K562 (cell line): ENCODE measurements around the gene LY6G6C. TPM values are rescaled to one million over a fixed set of nuclear protein-coding genes. Genes with fewer than 3 reads are reported as not detected.

Experiments
- CREB3 ChIP-seq: fragments of 450-650 bp; conservative IDR thresholded peaks from 2 replicates; pipeline ENCODE4 v1.6.1; 2016; ENCODE audit warnings: missing genetic modification characterization, low read depth, mild to moderate bottlenecking, missing compliant biosample characterization, moderate library complexity
- FOXK1 ChIP-seq: sonication (generic); formaldehyde crosslinking; IDR thresholded peaks from 2 replicates; pipeline ENCODE4 v1.8.0; 2022; ENCODE audit warnings: missing genetic modification reagents, mild to moderate bottlenecking, borderline replicate concordance
- FOXO4 ChIP-seq: fragments of 450-650 bp; formaldehyde crosslinking; IDR thresholded peaks from 2 replicates; pipeline ENCODE4 v1.4.0; 2020; ENCODE audit warnings: mild to moderate bottlenecking, moderate library complexity
- FOXP4 ChIP-seq: sonication (generic); formaldehyde crosslinking; IDR thresholded peaks from 2 replicates; pipeline ENCODE4 v1.8.0; 2022; ENCODE audit warnings: mild to moderate bottlenecking, missing genetic modification reagents, borderline replicate concordance
- L3MBTL2 ChIP-seq: fragments of 450-650 bp; IDR thresholded peaks from 2 replicates; pipeline ENCODE4 v1.6.1; 2016; ENCODE audit warnings: mild to moderate bottlenecking, moderate library complexity
- NFE2L1 ChIP-seq: fragments of 450-650 bp; IDR thresholded peaks from 2 replicates; pipeline ENCODE4 v1.6.1; 2016; ENCODE audit warnings: missing genetic modification characterization, low read depth, mild to moderate bottlenecking, missing compliant biosample characterization, moderate library complexity, borderline replicate concordance
- PCBP1 ChIP-seq: fragments of 200-400 bp; formaldehyde crosslinking; IDR thresholded peaks from 2 replicates; pipeline ENCODE4 v1.6.1; 2018; ENCODE audit warnings: mild to moderate bottlenecking, low read depth, low read length; ENCODE audit not compliant: poor library complexity, severe bottlenecking
- POLR2AphosphoS2 ChIP-seq: IDR thresholded peaks from 2 replicates; pipeline ENCODE4 v1.6.1; 2012; ENCODE audit warnings: low read length, improper control_type of control experiment
- PTRF ChIP-seq: fragments of 450-650 bp; IDR thresholded peaks from 2 replicates; pipeline ENCODE4 v1.6.1; 2016; ENCODE audit warnings: mild to moderate bottlenecking, missing genetic modification characterization, missing compliant biosample characterization
- TEAD1 ChIP-seq, 2 experiments: fragments of 450-650 bp in 1 of 2; sonication (generic) in 1 of 2; formaldehyde crosslinking; IDR thresholded peaks; 2 replicates each; pipeline versions ENCODE4 v1.4.0 to v1.8.0; 2020 to 2022; ENCODE audit warnings: mild to moderate bottlenecking in 2 of 2, missing genetic modification reagents in 1 of 2
- THRB ChIP-seq: fragments of 450-650 bp; formaldehyde crosslinking; conservative IDR thresholded peaks from 2 replicates; pipeline ENCODE4 v1.4.0; 2022; ENCODE audit warnings: mild to moderate bottlenecking, missing genetic modification characterization
- TOE1 ChIP-seq, 2 experiments: fragments of 450-650 bp in 1 of 2; sonication (generic) in 1 of 2; formaldehyde crosslinking in 1 of 2; IDR thresholded peaks; 2 replicates each; pipeline versions ENCODE4 v1.7.1 to v1.8.0; 2016 to 2022; ENCODE audit warnings: borderline replicate concordance in 2 of 2, mild to moderate bottlenecking in 2 of 2, antibody characterized with exemption in 1 of 2, inconsistent platforms in 1 of 2, low read depth in 1 of 2, missing genetic modification reagents in 1 of 2, moderate library complexity in 1 of 2
- ZBTB17 ChIP-seq: fragments of 450-650 bp; formaldehyde crosslinking; IDR thresholded peaks from 2 replicates; pipeline ENCODE4 v1.4.0; 2020; ENCODE audit warnings: mild to moderate bottlenecking
- ZKSCAN1 ChIP-seq: fragments of 150-350 bp; IDR thresholded peaks from 2 replicates; pipeline ENCODE4 v1.6.1; 2016; ENCODE audit warnings: low read depth, low read length
- ZNF263 ChIP-seq: sonication (generic); formaldehyde crosslinking; IDR thresholded peaks from 2 replicates; pipeline ENCODE4 v1.8.0; 2022; ENCODE audit warnings: mild to moderate bottlenecking, missing genetic modification reagents, borderline replicate concordance
- ZNF311 ChIP-seq: fragments of 250-450 bp; sonication (Bioruptor Pico); IDR thresholded peaks from 2 replicates; pipeline ENCODE4 v1.4.0; 2020; ENCODE audit warnings: mild to moderate bottlenecking, moderate library complexity
- ZNF324 ChIP-seq: fragments of 250-450 bp; sonication (Bioruptor Pico); IDR thresholded peaks from 2 replicates; pipeline ENCODE4 v1.4.0; 2020; ENCODE audit warnings: mild to moderate bottlenecking
- ZNF707 ChIP-seq: fragments of 250-450 bp; sonication (Bioruptor Pico); conservative IDR thresholded peaks from 2 replicates; pipeline ENCODE4 v1.8.0; 2022; ENCODE audit warnings: inconsistent platforms, mild to moderate bottlenecking, moderate library complexity
- ZNF740 ChIP-seq, 3 experiments: fragments of 200-800 bp in 1 of 3; sonication (Bioruptor generic) in 1 of 3; sonication (generic) in 1 of 3; formaldehyde crosslinking in 1 of 3; IDR thresholded peaks; 2 replicates each; pipeline versions ENCODE4 v1.6.1 to v1.8.0; 2016 to 2022; ENCODE audit warnings: mild to moderate bottlenecking in 2 of 3, missing compliant biosample characterization in 2 of 3, missing genetic modification characterization in 2 of 3, missing genetic modification reagents in 1 of 3
- polyA plus RNA-seq, 8 experiments: library from polyadenylated mRNA; depleted of rRNA in 4 of 8; stranded (reverse) in 5 of 8; unstranded in 3 of 8; fragments of >200 nt; fragmentation: Nextera tagmentation in 2 of 8; fragmentation: Illumina TruSeq in 1 of 8; extraction: Ambion mirVana in 2 of 8; extraction: Trizol in 1 of 8; gene quantifications; 2 replicates each; pipeline versions ENCODE4 v1.2.1 to v1.2.3, GENCODE V29; 2011 to 2014; ENCODE audit warnings: inconsistent platforms in 1 of 8, missing spikeins in 1 of 8
- total RNA-seq, 7 experiments: library from RNA; depleted of rRNA in 6 of 7; stranded (reverse); fragments of >200 nt in 6 of 7; fragmentation: Illumina TruSeq in 2 of 7; extraction: Trizol in 2 of 7; gene quantifications; 2 replicates each; pipeline versions ENCODE4 v1.2.1 to v1.2.3, GENCODE V29; 2011 to 2021; ENCODE audit warnings: low replicate concordance in 1 of 7

Gene LY6G6C
- total and polyA plus RNA-seq, 9 of the 15 experiments (the other 6 are each of a cell fraction or from before 2014, with no cell fraction given), result 0.06 to 0.20 TPM; not detected in 7

- no peak for TF ChIP-seq ZNF263 (CRISPR knock-in tag)
- peak; percentile 9; the same call in 1 of the 2 replicates for TF ChIP-seq PTRF (tag)
- peak; percentile 78; the same call in 1 of the 2 replicates for TF ChIP-seq FOXP4
- no peak for TF ChIP-seq PCBP1
- TF ChIP-seq TOE1 (IDR thresholded peaks at IDR 0.05; ENCODE audit: borderline replicate concordance), result no peak
- peak; percentile 48; the same call in 1 of the 2 replicates for TF ChIP-seq TOE1 (CRISPR knock-in tag; IDR thresholded peaks at IDR 0.05; ENCODE audit: borderline replicate concordance, low read depth)
- TF ChIP-seq FOXO4, result 0 out of 2 replicates have a peak, but pooled peaks have one; percentile 80
- TF ChIP-seq THRB (CRISPR knock-in tag), result 0 out of 2 replicates have a peak, but pooled peaks have one; percentile 14
- peak; percentile 9 to 69; a peak in 2 of 4 replicates for TF ChIP-seq TEAD1 (CRISPR knock-in tag; IDR thresholded peaks at IDR 0.05)
- TF ChIP-seq FOXK1 (CRISPR knock-in tag), result peak; percentile 6; the same call in 1 of the 2 replicates
- no peak; the same call in 1 of the 2 replicates for TF ChIP-seq ZNF324 (CRISPR knock-in tag)
- TF ChIP-seq ZNF740 (CRISPR knock-in tag; IDR thresholded peaks at IDR 0.05), result no peak
- peak in 1 of 2 experiments; percentile 83; a peak in 1 of 4 replicates for TF ChIP-seq ZNF740 (tag; IDR thresholded peaks at IDR 0.05)
- TF ChIP-seq ZBTB17, result peak; percentile 62
- TF ChIP-seq CREB3 (tag), result peak; percentile 59; the same call in 1 of the 2 replicates
- TF ChIP-seq L3MBTL2, result no peak
- TF ChIP-seq POLR2AphosphoS2, result no peak
- no peak for TF ChIP-seq ZNF707 (CRISPR knock-in tag)
- TF ChIP-seq ZNF311 (CRISPR knock-in tag), result 0 out of 2 replicates have a peak, but pooled peaks have one; percentile 26
- TF ChIP-seq NFE2L1 (tag), result no peak
- peak; percentile 8; the same call in 1 of the 2 replicates for TF ChIP-seq ZKSCAN1
Observed at GRCh38 chr6:31736768-31737314, 15.3 kb upstream of the LY6G6C start (continued).
